Measurements from ENCODE around the gene NT5C1B.
A peak's percentile ranks its signal among the peaks of the same experiment; 100 is the strongest.
"Not testable (repeated sequence)": the region's sequence is repeated elsewhere in the genome, so short reads cannot be mapped to it uniquely, and the experiment has no call there.

The NT5C1B gene

GRCh38 chr2:18589354-18589753 lies at the start of gene NT5C1B:
TSS of gene NT5C1B (minus strand) at chr2:18589569. CDS start at chr2:18589468, 101 bp downstream.
- no peak for DNase-seq (ENCODE audit: low read depth)

GRCh38 chr2:18637196-18637595 lies 47.8 kb upstream of the NT5C1B start:
- no peak for DNase-seq (ENCODE audit: low read depth)

- not testable (repeated sequence) for DNase-seq (ENCODE audit: low read depth)
Measured at GRCh38 chr2:18632699-18633098, 43.3 kb upstream of the NT5C1B start.

- no peak for DNase-seq (ENCODE audit: low read depth)
Measured at GRCh38 chr2:18630941-18631340, 41.6 kb upstream of the NT5C1B start.

DNA sequence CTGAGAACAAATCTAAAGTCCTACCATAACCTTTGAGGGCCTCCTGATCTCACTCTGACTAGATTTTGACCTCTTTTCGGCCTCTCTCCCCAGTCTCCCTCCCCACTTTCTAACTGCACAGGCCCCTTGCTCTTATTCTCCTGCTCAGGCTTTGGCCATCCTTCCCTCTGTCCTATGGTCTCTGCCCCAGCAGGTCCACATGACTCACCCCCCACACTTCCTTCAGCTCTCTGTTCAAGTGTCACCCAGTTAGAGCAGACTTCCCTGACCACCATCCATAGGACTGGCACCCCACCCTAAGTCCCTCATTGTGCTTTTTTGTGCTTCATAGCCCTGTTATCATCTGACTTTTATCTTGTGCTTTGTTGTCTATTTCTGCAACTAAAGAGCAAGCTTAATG lies 41.2 kb upstream of the NT5C1B start:
- no peak for DNase-seq (ENCODE audit: low read depth)

GRCh38 chr2:18630101-18630500 lies 40.7 kb upstream of the NT5C1B start:
- DNase-seq (ENCODE audit: low read depth) = peak; percentile 46

DNA sequence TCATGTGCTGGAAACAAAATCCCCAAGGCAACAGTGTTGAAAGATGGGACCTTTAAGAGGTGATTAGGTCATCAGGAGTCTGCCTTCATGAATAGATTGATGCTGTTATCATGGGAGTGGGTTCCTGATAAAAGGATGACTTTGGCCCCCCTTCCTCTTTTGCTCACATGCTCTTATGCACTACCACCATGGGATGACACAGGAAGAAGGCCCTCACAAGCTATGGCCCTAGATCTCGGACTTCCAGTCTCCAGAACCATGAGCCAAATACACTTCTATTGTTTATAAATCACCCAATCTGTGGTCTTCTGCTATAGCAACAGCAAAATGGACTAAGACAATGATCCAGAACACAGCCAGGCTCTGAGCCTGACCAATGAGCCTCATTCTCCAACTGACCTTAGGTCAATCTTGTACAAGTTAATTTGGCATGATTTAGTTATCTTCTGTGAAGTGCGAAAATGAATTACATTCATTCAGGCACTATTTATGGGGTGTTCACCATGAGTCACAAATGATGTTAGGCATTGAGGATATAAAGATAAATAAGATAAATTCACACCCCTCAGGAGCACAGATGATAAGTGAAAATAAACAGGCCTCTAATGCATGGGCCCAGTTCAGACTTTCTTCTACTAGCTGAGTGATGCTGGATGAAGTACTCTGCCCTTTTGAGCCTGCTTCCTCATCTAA lies 37.7 kb upstream of the NT5C1B start:
- no peak for DNase-seq (ENCODE audit: low read depth)

GRCh38 chr2:18626256-18626668 lies 36.9 kb upstream of the NT5C1B start:
- DNase-seq (ENCODE audit: low read depth) = peak; percentile 63

GRCh38 chr2:18625563-18625962 lies 36.2 kb upstream of the NT5C1B start:
- DNase-seq (ENCODE audit: low read depth) = no peak

DNA sequence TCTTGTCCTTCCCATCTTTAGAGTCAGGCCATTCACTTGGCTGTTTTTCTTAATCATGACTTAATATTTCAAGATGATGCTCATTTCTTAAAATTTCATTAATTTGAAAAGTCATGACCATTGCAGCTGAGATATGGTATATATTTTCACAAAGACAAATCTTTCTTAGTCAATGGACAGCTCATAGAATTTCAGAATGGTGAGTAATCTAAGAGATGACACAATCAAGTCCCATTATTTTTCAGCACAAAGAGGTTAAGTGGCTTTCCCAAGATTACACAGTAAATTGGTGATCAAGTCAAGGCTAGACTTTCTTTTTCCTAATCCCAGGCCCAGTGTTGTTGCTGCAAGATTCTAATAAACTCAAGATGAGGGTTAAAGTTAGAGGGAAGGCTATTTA lies 34.4 kb upstream of the NT5C1B start:
- DNase-seq (ENCODE audit: low read depth) = no peak

- DNase-seq (ENCODE audit: low read depth) = no peak
Measured at GRCh38 chr2:18620867-18621632, 31.7 kb upstream of the NT5C1B start.

DNA sequence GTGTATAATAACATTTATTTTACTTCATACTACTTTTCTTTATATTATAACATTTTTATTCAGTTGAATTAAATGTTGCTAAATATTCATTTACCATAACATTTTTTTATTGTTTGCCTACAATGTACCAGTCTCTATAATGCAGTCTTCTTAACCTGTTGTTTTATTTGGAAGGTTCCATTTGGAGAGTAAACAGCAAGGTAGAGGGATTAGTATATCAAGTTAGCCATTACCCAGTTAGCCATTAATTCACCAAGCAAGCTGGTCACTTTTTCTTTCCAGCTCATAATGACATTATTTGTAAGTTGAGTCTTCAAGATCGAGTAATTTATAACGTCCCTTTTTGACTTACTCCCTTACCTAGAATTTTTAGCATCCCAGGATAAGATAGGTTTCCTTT lies 29.7 kb upstream of the NT5C1B start:
- no peak for DNase-seq (ENCODE audit: low read depth)

DNA sequence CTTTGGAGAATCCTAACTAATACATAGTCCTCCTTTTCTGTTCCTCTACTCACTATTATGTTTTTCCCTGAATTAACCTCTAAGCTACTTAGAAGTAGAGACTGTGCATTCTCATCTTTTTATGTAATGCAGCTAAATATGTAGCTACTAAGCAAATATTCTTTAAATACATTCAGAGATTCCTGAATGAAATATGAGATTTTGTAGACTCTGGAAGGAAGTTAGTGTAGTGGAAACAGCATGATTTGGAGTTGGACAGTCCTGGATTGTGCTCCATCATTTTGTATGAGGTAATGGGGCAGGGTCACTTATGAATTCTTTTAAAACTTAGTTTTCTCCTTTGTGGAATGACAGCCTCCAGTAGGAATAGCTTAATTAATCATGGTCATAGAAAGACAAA lies 24.7 kb upstream of the NT5C1B start:
- no peak for DNase-seq (ENCODE audit: low read depth)

DNA sequence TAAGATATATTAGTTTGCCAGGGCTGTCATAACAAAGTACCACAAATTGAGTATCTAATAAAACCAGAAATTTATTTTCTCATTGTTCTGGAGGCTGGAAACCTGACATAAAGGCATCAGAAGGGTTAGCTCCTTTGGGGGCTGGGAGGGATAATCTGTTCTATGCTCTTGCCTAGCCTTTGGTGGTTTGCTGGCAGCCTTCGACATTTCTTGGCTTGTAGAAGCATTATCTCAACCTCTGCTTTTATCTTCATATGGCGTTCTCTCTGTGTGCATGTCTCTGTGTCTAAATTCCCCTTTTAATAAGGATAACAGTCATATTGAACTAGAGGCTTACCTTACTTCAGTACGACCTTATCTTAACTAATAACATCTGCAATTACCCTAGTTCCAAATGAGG lies 22.8 kb upstream of the NT5C1B start:
- DNase-seq (ENCODE audit: low read depth) = no peak

DNA sequence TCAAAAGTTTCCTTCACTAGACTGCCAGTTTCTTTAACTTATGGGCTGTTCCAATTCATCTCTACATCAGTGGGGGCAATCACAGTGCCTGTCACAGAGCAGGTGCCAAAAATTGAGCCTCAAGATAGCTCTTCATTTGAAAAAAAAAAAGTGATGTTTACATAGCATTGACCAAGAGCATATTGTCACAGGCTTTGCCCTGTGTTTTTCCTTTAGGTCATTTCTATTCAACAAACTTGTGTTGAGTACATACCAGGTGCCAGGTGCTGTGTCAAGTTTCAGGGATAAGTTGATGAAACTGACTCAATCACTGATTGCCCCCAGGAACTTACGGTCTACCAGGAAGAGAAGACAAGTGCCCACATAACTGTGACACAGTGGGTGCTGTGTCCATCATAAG lies 22.2 kb upstream of the NT5C1B start:
- no peak for DNase-seq (ENCODE audit: low read depth)

- no peak for DNase-seq (ENCODE audit: low read depth)
Measured at GRCh38 chr2:18611184-18611583, 21.8 kb upstream of the NT5C1B start.

GRCh38 chr2:18610651-18611050 lies 21.3 kb upstream of the NT5C1B start:
- no peak for DNase-seq (ENCODE audit: low read depth)

- no peak for DNase-seq (ENCODE audit: low read depth)
Measured at GRCh38 chr2:18610090-18610489, 20.7 kb upstream of the NT5C1B start.

- DNase-seq (ENCODE audit: low read depth) = no peak
Measured at GRCh38 chr2:18605115-18605514, 15.7 kb upstream of the NT5C1B start.

GRCh38 chr2:18604531-18604885 lies 15.1 kb upstream of the NT5C1B start:
- DNase-seq (ENCODE audit: low read depth) = no peak

- no peak for DNase-seq (ENCODE audit: low read depth)
Measured at GRCh38 chr2:18603854-18604530, 14.6 kb upstream of the NT5C1B start.

DNA sequence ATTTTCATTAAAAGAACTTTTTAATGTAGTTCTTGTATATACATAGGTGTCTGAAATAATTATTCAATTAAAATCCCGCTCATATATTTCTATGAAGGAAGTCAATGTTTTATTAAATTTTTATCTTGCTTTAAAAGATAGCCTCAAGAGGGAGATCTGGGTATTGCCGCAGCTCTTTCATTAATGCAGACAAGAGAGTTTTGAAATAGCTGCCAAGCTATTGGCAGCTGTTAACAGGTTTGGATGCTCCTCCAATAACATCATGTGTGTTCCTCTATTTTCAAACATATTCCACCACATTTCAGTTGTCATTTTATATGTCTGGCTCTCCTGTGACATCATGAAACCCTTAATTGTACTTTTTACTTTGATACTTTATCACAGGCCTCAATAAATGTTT lies 12.9 kb upstream of the NT5C1B start:
- DNase-seq (ENCODE audit: low read depth) = no peak

DNA sequence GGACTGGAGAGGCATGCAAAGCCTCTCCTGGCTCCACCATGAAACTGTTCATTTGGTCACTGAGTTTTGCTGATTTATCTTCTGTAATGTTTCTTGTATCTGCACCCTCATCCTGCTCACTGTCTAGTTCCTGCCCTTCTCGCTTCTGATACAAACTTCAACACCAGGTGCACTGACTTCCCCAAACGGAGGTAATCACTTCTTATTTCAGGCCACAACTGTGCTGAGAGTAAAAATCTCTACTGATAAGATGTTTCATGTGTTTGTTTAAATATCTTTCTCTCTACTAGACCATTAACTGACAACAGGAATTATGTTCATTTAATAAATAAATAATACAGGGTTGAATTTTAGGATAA lies 10.9 kb upstream of the NT5C1B start:
- no peak for DNase-seq (ENCODE audit: low read depth)

Data from HS-27A (cell line).